Vagina (tissue), 2 donors: ENCODE measurements around the gene RASGRP4.

ENCODE experiments used
- POLR2A ChIP-seq, 2 donors: fragments of 450-650 bp; IDR thresholded peaks; one replicate each; pipeline ENCODE4 v1.6.1; 2017; ENCODE audit warnings: antibody characterized with exemption in 2 of 2, mild to moderate bottlenecking in 2 of 2, moderate library complexity in 2 of 2
- POLR2AphosphoS5 ChIP-seq, 2 donors: sonication (generic); formaldehyde crosslinking; IDR thresholded peaks; one replicate each; pipeline ENCODE4 v1.9.0; 2017; ENCODE audit warnings: antibody characterized with exemption in 2 of 2, mild to moderate bottlenecking in 2 of 2, low read depth in 1 of 2; ENCODE audit not compliant: insufficient read depth in 1 of 2
- TF ChIP-seq, protein P1 (sequence below), 3 experiments: fragments of 450-650 bp in 2 of 3; fragments of 200-600 bp in 1 of 3; sonication (generic) in 1 of 3; IDR thresholded peaks; one replicate each; pipeline ENCODE4 v1.5.1; 2017 to 2019; ENCODE audit warnings: antibody characterized with exemption in 3 of 3, mild to moderate bottlenecking in 2 of 3, moderate library complexity in 2 of 3

DNA sequence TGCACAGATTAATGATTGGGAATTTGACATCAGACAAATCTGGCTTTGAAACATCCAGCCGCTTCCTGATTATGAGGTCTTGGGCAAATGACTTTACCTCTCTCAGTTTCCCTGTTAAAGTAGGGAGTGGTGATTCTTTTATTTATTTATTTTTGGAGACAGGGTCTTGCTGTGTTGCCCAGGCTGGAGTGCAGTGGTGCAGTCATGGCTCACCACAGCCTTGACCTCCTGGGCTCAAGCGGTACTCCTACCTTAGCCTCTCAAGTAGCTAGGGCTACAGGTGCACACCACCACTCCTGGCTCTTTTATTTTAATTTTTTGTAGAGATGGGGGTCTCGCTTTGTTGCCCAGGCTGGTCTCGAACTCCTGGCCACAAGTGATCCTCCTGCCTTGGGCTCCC is 49.0 kb downstream of the RASGRP4 start:
- TF ChIP-seq POLR2AphosphoS5 (IDR thresholded peaks at IDR 0.05; ENCODE audit: insufficient read depth in 1 of 2, low read depth in 1 of 2) (no peak), POLR2A (IDR thresholded peaks at IDR 0.05) (no peak)
- TF ChIP-seq, protein P1, sequence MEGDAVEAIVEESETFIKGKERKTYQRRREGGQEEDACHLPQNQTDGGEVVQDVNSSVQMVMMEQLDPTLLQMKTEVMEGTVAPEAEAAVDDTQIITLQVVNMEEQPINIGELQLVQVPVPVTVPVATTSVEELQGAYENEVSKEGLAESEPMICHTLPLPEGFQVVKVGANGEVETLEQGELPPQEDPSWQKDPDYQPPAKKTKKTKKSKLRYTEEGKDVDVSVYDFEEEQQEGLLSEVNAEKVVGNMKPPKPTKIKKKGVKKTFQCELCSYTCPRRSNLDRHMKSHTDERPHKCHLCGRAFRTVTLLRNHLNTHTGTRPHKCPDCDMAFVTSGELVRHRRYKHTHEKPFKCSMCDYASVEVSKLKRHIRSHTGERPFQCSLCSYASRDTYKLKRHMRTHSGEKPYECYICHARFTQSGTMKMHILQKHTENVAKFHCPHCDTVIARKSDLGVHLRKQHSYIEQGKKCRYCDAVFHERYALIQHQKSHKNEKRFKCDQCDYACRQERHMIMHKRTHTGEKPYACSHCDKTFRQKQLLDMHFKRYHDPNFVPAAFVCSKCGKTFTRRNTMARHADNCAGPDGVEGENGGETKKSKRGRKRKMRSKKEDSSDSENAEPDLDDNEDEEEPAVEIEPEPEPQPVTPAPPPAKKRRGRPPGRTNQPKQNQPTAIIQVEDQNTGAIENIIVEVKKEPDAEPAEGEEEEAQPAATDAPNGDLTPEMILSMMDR (IDR thresholded peaks at IDR 0.05): no peak
